Measurements from ENCODE around the gene OR10AD1. TPM values are rescaled to one million over a fixed set of nuclear protein-coding genes. Genes with fewer than 3 reads are reported as not detected.

OR10AD1 gene
- total and polyA plus RNA-seq, 9 of the 15 experiments (the other 6 are each of a cell fraction or from before 2014, with no cell fraction given), result not detected

GRCh38 chr12:48197971-48198671 is 5.0 kb downstream of the OR10AD1 start (continued):
- no peak for TF ChIP-seq ZNF778 (CRISPR knock-in tag; IDR thresholded peaks at IDR 0.05)
- no peak for TF ChIP-seq PRMT5 (CRISPR knock-in tag; IDR thresholded peaks at IDR 0.05)
- no peak for TF ChIP-seq CHD2 (IDR thresholded peaks at IDR 0.05; ENCODE audit: low read depth, low read length)
- TF ChIP-seq HNRNPUL1 (IDR thresholded peaks at IDR 0.05; ENCODE audit: low read length), result no peak
- TF ChIP-seq CBFA2T3 (IDR thresholded peaks at IDR 0.05), result no peak
- TF ChIP-seq, protein P1, sequence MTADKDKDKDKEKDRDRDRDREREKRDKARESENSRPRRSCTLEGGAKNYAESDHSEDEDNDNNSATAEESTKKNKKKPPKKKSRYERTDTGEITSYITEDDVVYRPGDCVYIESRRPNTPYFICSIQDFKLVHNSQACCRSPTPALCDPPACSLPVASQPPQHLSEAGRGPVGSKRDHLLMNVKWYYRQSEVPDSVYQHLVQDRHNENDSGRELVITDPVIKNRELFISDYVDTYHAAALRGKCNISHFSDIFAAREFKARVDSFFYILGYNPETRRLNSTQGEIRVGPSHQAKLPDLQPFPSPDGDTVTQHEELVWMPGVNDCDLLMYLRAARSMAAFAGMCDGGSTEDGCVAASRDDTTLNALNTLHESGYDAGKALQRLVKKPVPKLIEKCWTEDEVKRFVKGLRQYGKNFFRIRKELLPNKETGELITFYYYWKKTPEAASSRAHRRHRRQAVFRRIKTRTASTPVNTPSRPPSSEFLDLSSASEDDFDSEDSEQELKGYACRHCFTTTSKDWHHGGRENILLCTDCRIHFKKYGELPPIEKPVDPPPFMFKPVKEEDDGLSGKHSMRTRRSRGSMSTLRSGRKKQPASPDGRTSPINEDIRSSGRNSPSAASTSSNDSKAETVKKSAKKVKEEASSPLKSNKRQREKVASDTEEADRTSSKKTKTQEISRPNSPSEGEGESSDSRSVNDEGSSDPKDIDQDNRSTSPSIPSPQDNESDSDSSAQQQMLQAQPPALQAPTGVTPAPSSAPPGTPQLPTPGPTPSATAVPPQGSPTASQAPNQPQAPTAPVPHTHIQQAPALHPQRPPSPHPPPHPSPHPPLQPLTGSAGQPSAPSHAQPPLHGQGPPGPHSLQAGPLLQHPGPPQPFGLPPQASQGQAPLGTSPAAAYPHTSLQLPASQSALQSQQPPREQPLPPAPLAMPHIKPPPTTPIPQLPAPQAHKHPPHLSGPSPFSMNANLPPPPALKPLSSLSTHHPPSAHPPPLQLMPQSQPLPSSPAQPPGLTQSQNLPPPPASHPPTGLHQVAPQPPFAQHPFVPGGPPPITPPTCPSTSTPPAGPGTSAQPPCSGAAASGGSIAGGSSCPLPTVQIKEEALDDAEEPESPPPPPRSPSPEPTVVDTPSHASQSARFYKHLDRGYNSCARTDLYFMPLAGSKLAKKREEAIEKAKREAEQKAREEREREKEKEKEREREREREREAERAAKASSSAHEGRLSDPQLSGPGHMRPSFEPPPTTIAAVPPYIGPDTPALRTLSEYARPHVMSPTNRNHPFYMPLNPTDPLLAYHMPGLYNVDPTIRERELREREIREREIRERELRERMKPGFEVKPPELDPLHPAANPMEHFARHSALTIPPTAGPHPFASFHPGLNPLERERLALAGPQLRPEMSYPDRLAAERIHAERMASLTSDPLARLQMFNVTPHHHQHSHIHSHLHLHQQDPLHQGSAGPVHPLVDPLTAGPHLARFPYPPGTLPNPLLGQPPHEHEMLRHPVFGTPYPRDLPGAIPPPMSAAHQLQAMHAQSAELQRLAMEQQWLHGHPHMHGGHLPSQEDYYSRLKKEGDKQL (CRISPR knock-in tag; IDR thresholded peaks at IDR 0.05; ENCODE audit: borderline replicate concordance), result no peak
- TF ChIP-seq, protein P2, sequence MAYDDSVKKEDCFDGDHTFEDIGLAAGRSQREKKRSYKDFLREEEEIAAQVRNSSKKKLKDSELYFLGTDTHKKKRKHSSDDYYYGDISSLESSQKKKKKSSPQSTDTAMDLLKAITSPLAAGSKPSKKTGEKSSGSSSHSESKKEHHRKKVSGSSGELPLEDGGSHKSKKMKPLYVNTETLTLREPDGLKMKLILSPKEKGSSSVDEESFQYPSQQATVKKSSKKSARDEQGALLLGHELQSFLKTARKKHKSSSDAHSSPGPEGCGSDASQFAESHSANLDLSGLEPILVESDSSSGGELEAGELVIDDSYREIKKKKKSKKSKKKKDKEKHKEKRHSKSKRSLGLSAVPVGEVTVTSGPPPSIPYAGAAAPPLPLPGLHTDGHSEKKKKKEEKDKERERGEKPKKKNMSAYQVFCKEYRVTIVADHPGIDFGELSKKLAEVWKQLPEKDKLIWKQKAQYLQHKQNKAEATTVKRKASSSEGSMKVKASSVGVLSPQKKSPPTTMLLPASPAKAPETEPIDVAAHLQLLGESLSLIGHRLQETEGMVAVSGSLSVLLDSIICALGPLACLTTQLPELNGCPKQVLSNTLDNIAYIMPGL (CRISPR knock-in tag; IDR thresholded peaks at IDR 0.05), result no peak; the same call in 1 of the 2 replicates
- peak; percentile 77 for TF ChIP-seq PML (IDR thresholded peaks at IDR 0.05; ENCODE audit: low read length)
- TF ChIP-seq FOXK2 (conservative IDR thresholded peaks at IDR 0.05 in 1 of 2, IDR thresholded peaks at IDR 0.05 in 1 of 2; ENCODE audit: low read depth in 2 of 2), result no peak
- TF ChIP-seq U2AF2 (optimal IDR thresholded peaks at IDR 0.05; ENCODE audit: low read depth, low read length), result no peak
- no peak; a peak in 1 of 4 replicates for TF ChIP-seq FOXA3 (CRISPR knock-in tag; conservative IDR thresholded peaks at IDR 0.05 in 1 of 2, IDR thresholded peaks at IDR 0.05 in 1 of 2)
- 0 out of 2 replicates have a peak, but pooled peaks have one; percentile 51 for TF ChIP-seq ZNF217 (CRISPR knock-in tag; IDR thresholded peaks at IDR 0.05)
- no peak for TF ChIP-seq NCOR1 (IDR thresholded peaks at IDR 0.05)
- TF ChIP-seq, protein P3, sequence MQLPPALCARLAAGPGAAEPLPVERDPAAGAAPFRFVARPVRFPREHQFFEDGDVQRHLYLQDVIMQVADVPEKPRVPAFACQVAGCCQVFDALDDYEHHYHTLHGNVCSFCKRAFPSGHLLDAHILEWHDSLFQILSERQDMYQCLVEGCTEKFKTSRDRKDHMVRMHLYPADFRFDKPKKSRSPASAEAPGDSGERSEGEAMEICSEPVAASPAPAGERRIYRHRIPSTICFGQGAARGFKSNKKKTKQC (CRISPR knock-in tag; IDR thresholded peaks at IDR 0.05), result 0 out of 2 replicates have a peak, but pooled peaks have one; percentile 37
- TF ChIP-seq, protein P4, sequence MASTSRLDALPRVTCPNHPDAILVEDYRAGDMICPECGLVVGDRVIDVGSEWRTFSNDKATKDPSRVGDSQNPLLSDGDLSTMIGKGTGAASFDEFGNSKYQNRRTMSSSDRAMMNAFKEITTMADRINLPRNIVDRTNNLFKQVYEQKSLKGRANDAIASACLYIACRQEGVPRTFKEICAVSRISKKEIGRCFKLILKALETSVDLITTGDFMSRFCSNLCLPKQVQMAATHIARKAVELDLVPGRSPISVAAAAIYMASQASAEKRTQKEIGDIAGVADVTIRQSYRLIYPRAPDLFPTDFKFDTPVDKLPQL (IDR thresholded peaks at IDR 0.05; ENCODE audit: extremely low read depth, insufficient read length), result peak; percentile 66
- TF ChIP-seq TAF7 (tag; IDR thresholded peaks at IDR 0.05), result peak; percentile 82
- no peak for TF ChIP-seq ESRRB (CRISPR knock-in tag; IDR thresholded peaks at IDR 0.05; ENCODE audit: borderline replicate concordance)
- no peak for TF ChIP-seq ETV6 (IDR thresholded peaks at IDR 0.05; ENCODE audit: borderline replicate concordance in 1 of 2, low read depth in 2 of 2, low read length in 1 of 2)
- peak; percentile 62; the same call in 1 of the 2 replicates for TF ChIP-seq ETV6 (CRISPR knock-in tag; IDR thresholded peaks at IDR 0.05; ENCODE audit: borderline replicate concordance)

Data from K562 (cell line).